Tibial nerve (tissue), 4 donors: ENCODE measurements around the gene GTF3C2.

Experiments used
- CTCF ChIP-seq, 5 experiments: fragments of 200-600 bp in 3 of 5; fragments of 450-650 bp in 2 of 5; sonication (generic) in 3 of 5; IDR thresholded peaks; one replicate each; pipeline ENCODE4 v1.5.1; 2016 to 2019; ENCODE audit warnings: antibody characterized with exemption in 5 of 5, mild to moderate bottlenecking in 3 of 5, moderate library complexity in 2 of 5
- EP300 ChIP-seq, 2 donors: sonication (generic); formaldehyde crosslinking; IDR thresholded peaks; one replicate each; pipeline ENCODE4 v1.6.1; 2017; ENCODE audit warnings: antibody characterized with exemption in 2 of 2, mild to moderate bottlenecking in 1 of 2
- POLR2A ChIP-seq, 2 donors: fragments of 450-650 bp; IDR thresholded peaks; one replicate each; pipeline ENCODE4 v1.6.1; 2017; ENCODE audit warnings: antibody characterized with exemption in 2 of 2, mild to moderate bottlenecking in 2 of 2, moderate library complexity in 2 of 2

DNA sequence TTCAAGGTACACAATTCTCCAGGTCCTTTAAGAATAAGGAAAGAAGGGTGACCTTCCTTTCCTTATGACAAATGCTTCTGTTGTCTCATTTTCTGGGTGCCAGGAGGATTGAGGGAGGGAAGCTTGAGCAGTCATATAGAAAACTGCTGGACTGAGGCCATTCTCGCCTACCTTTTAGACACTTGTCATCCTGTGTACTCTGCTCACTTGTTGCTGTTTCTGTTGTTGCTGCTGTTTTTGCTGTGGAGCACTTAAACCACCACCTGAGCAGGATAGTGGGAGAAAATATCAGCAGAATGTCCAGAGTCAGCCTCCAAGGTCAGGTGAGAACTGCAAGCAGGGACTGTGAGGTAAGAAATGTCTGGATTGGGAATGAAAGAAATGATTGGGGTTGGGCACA lies 78.6 kb downstream of the GTF3C2 start:
- TF ChIP-seq CTCF (IDR thresholded peaks at IDR 0.05) (no peak), POLR2A (IDR thresholded peaks at IDR 0.05) (no peak), EP300 (IDR thresholded peaks at IDR 0.05) (no peak)
